ENCODE results near the gene PYGM.

PYGM gene

DNA sequence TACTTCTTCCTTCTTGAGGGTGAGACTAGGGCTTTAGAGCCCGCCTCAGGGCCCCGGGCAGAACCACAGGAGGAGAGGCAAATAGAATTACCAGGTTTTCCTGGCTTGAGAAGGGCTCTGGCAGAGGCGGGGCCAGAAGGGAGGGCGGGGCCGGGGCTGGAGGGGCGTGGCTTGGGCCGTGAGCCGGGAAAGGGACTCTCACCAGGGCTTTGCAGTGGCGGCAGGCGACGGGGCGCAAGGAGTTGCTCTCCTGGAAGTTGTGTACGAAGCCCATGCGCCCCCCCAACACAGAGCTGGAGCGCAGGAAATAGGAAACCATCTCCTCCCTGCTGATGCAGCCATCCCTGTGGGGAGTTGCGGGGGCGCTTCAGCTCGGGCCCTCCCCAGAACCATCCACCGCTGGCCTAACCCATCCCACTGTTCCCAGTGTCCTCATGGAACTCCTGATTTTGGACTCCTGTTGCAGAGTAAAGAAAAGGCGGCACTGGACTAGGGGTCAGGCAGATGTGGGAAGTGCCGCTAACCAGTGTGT is 29.9 kb downstream of the PYGM start:
- DNase-seq: no peak

DNA sequence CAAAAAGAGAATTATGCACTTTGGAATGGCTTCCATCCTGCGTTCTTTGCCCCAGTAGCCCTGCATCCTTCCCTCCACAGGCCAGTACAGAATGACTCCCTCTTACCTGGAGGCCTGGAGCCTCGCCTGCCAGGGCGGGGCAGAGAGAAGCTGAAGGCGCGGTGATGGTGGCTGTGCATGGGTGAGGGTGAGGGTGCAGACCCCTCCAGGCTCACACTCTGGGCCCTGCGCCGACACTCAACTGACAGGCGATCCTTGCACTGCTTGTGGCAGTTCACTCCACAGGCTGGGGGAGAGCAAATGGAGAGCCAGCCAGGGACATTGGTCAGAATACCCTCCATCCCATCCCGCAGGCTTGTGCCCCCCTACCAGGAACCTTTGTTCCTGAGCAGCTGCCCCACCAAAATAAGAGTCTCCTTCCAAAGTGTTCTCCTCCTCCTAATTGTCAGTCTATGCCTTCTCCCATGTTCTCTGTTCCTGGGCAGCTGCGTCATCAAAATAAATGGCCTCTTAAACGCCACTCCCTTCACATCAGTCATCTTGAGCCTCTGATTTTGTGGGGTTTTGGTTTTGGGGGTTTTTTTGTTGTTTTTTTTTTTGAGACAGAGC is 30.9 kb downstream of the PYGM start:
- no peak for DNase-seq

DNA sequence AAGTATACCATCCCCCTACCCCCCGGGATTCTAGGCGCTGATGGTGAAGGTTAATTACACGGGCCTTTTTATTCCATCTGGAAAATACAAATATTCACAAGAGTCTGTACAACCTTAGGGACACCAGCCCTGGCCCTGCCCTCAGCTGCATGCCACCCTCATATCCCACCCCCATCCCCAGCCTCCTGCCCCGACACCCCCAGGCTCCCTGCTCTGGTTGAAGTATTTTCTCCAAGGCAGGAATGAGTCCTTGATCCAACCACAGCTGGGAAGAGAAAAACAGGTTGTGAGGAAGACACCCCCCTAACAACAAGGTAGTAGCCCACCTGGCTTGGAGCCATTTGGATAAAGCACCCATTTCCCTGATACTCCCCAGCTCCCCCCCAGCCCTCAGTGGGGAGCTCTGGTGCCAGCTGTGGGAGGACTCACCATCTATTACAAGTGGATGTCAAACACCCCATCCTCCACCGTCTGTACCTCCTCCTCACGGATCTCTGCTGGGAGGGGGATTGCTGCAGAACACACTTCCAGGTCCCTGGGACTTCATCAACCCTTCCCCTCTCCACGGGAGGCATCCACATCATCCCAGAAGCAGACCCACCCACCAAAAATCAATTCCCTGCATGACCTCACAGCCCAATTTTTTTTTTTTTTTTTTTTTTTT is 32.8 kb downstream of the PYGM start:
- no peak for DNase-seq

- DNase-seq: no peak
Observed at GRCh38 chr11:64726211-64726641, 33.5 kb downstream of the PYGM start.

- no peak for DNase-seq
Observed at GRCh38 chr11:64724863-64725532, 34.8 kb downstream of the PYGM start.

DNA sequence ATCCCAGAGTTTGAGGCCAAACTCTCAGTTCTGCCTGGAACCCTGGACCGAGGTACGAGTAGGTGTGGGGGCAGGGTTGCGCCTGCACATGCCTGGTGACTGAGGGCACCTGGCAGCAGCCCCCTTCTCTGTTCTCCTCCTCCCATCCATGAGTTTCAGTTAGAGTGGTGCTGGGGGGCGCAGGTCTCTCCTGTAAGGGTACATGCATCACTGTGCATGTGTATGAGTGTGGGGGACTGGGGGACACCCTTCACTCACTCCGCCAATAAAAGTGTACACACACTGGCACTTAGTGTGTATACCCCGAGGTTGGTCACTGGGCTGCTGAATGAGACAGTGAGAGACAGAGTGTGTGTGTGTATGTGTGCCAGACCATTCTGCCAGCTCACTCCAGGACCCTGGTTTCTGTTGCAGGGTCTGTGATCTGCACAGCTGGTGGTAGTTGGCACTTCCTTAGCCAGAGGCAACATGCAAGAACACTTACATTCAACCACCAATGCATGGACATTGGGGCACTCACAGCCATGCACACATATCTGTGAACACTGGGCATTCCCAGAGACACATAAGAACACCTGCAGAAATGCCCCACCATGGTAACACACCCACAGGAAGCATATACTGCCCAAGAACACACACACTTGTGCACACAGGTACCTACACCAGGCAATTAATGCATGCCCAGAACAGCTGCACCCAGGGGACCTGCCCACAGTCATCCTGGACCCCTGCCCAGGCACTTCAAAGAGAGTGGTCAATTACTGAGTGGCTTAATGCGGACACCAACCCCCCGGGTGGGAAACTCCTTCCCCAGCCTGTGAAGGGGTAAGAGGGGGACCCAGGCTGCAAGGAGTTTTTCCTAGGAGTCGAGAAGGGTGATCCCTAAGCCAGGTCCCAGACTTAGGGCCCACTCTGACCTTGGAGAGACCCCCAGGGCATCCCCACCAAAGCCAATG is 35.6 kb downstream of the PYGM start:
- no peak for DNase-seq

DNA sequence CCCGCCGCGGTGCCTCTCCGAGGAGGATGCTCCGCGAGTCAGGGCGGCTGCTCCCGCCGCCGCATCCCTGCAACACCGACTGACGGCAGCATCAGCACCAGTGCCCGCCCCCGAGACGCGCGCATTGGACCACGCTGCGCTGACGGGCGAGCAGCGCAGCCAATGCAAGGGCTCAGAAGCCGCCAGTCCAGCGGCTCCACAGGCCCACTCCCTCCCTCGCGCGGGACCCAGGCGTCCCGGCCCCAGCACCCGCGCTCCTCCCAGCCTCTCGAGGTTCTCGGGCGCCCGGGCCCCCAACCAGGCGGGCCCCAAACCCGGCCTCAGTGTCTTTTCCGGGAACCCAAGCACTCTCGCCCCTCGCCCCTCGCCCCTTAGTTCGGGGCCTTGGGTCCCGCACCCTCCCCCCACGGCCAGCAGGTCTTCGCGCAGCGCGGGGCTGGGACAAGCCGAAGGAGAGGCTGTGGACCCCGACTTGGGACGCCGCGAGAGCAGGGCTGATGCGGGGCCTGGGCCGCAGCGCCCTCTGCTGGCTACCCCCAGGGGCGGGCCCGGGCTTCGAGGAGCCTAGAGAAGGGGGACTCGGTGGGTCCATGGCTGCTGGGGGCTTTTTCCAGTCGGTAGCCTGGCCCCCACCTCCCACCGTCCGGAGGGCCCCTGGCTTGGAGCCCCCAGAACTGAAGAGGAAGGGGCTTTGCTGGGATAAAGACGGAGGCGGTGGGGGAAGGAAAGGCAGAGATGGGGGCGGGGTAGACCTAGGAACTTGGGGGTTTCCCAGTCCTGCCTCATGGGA is 36.5 kb downstream of the PYGM start, which contains the start of gene NRXN2:
Gene NRXN2 (minus strand): TSS at position 81 of the 790 bp plus-strand sequence. CDS start 9,498 bp downstream, outside the sequence.
- peak; percentile 86 for DNase-seq

- DNase-seq: no peak
Observed at GRCh38 chr11:64722141-64723065, 37.4 kb downstream of the PYGM start.

DNA sequence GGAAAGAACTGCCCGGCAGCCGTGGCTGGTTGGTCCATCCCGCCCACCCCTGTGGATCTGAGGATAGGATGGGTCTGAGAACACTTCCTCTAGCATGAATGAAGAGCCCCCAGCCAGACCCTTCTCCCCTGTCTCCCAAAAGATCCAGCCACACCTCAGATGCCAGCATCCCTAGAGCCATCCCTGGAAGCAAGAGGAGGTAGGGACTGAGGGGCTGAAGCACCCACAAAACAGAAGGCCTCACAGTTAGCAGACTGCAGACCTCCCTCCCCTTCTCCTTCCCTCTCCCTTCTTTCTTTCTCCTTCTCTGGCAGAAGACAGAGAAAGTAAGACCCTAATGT is 38.4 kb downstream of the PYGM start:
- no peak for DNase-seq

DNA sequence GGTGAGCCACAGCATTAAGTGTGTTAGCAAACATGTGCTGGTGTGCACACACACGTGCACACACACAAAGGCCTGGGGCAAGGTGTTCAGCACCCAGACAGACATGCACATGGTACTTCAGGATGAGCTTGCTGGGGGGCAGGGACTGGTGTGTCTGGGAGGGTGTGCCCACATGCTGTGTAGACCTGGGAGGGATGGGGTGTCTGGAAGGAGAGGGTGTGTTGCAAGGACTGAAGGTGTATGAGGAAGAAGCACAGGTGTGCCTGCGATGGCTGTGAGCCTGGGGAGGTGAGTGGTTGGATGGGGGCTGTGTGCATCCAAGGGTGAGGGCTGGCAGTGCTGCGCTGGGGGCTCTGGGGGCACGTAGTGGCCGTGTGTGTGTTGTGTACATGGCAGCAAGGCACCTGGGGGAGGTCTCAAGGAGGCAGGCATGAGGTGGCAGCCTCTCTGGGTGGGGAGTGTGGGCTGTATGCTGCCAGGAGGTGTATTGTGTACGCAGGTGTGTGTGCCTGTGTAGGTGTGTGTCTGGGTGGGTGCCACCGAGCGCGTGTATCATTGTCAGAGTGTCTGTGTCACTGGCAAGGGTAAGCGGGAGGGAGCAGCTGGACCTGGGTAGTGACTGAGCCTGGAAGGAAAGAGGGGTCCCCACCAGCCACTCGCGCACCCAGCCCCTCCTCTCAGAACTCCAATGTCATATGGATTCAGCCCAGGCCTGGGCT is 39.0 kb downstream of the PYGM start:
- DNase-seq: no peak

DNA sequence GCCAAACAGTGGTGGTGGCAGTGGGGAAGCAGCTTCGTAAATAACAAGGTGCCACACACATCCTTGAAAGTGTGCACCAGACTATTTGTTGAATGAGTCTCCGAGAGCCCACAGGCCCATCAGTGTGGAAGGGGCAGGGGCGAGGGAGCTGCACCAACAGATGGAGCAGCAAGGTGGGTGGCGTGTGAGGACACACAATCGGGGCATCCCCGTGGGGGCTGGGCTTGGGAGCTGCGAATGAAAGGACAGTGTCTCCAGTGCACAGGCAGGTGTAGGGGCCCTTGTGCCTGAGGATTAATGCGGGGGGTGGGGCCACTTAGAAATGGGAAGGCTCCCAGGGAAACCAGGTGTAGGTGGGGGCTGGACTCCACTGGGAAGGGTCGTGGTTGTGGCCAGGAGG is 39.6 kb downstream of the PYGM start:
- no peak for DNase-seq

DNA sequence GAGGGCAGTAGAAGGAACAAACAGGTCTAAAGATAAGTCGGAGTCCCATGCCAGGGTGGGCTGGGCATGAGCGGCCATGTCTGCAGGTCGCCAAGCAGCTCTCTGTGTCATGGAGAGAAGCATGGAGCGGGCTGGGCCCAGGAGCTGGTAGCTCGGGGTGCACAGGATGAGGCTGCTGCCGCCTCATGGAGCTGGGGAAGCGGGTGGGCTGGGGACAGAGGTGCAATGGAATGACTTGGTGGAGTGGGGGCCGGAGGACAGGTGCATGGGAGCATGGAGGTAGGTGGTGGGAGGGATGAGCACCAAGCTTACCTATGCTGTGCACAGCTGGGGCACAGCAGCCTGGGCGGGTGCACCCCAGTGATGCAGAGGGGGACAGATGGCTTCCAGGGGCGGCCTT is 40.4 kb downstream of the PYGM start:
- DNase-seq: peak; percentile 13

DNA sequence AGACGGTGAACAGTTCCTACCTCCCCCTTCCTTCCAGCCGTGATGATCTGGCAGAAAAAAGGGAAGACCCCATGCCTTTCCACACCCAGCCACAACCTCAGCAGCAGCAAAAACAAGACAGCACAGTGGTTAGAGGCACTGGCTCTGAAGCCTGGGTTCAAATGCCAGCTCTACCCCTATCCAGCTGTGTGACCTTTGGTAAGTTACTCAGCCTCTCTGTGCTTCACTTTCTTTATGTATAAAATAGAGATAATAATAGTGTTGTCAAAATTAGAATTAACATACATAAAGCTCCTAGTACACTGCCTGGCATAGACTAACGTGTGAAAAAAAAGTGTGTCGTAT is 41.0 kb downstream of the PYGM start:
- DNase-seq: no peak

DNA sequence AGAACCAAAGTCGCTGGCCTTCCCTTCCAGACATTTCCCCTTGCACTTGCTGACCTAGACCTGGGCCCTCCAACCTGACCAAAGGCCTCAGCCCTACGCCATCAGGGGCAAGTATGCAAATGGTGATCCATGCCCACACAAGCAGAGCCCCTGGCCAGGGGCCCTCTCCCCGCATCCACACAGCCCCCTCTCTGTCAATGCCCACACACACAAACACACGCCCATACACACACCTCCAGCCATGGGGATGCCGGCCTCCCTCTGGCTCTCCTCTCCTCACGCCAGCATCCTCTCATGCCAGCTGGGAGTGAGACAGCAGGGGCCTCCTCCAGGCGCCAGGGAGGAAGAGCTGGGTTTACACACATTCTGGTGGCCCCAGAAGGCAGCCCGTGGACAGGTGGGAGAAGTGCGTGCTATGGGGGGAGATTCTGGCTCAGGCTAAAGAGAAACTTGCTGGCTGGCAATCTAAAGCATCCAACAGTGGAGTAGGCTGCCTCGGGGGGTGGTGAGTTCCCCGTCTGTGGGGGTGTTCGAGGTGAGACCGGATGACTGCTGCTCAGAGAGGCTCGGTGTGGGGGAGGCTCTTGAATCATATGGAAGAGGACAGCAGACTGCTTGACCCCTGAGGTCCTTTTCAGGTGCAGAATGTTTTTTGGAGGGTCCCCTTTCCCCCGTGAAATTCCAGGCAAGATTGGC is 41.5 kb downstream of the PYGM start:
- no peak for DNase-seq

GRCh38 chr11:64717268-64717578 is 42.6 kb downstream of the PYGM start:
- DNase-seq: no peak

DNA sequence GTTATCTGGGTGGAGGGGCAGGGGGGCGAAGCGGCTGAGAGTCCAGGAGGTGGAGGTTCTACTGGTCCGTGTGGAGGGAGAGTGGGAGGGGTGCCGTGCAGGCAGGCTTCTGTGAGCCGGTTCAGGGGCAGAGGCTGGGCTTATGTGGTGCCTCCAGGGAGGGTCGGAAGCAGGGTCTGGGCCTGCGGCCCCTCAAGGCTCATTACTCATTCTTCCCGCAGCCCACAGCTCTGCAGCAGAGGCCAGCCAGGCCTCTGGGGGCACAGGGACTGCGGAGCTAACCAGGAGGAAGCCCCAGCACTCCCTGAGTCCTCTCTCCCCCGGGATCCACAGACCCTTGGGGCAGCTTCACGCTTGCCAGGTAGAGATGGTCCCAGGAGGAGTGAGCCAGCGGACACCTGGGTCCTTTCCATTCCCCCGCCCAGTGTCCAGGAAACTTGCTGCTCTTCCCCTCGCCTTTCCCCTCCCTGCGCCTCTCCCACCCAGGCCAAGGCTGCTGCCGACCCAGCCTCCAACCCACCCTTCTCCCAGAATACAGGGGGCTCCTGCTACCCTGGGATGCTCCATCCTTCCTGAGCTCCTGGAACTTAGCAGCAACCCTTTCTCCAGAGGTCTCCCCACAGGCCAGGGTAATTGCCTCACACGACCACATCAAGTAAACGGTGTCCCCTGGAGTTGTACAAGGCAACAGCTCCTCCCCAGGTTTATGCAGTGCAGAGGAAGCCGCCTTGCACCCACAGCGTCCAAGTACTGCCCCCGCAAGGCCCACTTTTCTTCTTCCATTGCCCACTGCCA is 43.1 kb downstream of the PYGM start:
- DNase-seq: no peak

DNA sequence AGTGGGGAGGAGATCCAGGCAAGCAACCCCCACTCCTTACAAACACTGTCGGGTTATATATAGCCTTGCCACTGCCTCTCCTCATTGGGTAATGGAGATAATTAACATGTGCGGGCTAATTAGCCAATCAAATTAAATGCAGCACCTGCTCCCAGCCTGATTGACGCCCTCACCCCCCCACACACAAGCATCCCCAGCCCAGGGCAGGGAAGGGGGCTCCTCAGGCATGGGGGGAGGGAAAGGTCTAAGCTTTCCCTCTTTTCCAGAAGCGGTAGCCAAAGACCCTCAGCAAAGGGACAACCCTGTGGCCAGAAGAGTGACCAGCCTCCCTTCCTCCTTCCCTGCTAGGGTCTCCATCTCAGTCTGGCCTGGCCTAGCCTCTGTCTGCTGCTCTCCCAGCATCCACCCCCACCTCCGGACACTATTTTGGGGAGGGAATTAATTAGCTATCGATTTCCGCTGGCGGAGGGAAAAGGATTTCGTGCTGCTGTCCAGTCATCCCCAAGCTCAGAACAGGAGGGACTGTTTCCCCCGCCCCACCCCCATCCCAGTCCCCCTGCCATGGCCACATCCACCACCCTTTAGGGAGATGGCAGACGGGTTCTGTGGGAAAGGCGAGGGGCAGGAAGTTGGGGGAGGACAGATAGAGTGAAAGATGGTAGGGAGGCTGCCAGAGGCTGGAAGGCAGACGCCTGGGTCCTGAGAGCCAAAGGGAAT is 43.9 kb downstream of the PYGM start:
- no peak for DNase-seq

DNA sequence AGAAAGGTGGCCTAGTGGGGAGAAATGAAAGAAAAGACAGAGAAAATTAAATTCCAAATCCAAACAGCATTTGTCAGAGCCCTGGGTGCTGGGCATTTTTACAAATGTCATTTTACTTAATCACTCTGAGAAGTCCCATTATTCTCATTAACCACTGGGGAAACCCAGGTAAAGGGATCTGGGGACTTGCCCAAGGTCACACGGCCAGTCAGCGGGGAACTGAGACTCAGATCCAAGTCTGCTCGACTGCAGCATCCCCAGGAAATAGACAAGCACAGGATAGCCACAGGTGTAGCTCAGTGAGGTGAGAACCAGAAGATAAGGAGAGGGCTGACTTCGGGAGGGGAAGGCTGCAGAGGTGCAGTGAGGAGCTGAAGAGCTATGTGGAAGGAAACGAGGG is 44.7 kb downstream of the PYGM start:
- no peak for DNase-seq

Data from NCI-H2171 (cell line).